Activated CD4-positive, alpha-beta T cell treated with anti-CD3 and anti-CD28 coated beads, Interleukin-2, Interleukin-4, amounts not matched to agents 100 ng/mL and 50 ng/mL, durations not matched to agents 16 hours and 8 hours (primary cell): ENCODE measurements around the gene LPIN1.
A peak's percentile ranks its signal among the peaks of the same experiment; 100 is the strongest.
"Not testable (repeated sequence)": the region's sequence is repeated elsewhere in the genome, so short reads cannot be mapped to it uniquely, and the experiment has no call there.

Source experiments
- DNase-seq: peaks from one replicate; pipeline ENCODE4 v3.0.0-alpha.2; 2020; ENCODE audit warnings: low spot score

LPIN1 gene

DNA sequence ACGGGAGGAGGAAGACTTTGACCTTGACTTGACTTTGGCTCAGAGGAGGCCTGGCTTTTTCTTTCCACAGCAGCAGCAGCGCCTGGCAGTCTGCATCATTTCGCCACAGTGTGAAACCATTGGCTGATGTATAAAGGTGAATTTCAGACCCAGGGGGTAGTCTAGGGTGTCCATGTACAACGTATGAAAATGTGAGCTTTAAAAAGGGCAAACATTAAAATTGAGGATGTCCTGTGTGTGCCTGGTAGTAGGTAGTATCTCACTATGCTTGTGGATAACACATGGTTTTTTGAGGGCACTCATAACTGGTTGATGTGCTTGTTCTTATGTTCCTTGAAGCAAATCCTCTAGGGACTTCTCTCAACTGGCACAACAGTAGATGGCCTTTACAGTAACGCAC, 86.1 kb downstream of the LPIN1 start:
- DNase-seq = no peak

DNA sequence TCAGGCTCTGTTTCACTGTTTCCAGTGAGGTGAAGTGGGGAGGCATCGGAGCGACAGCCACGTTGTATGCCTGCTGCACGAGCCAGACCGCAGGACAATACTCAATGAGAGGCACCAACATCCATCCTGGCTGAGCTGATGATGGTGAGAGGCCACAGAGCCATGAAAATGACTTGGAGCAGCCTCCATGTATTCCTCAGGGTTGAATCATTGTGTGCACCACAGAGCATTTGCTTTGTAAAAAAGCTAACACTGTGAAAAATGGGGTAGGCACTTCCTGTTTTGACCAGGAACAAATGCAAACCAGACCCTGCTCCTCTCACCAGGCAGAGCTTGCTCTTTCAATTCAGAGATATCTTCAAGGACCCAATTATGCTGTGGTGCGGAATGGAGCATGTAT, 87.2 kb downstream of the LPIN1 start:
- DNase-seq = no peak

- DNase-seq = no peak
Observed at GRCh38 chr2:11835403-11835802, 89.0 kb downstream of the LPIN1 start.

DNA sequence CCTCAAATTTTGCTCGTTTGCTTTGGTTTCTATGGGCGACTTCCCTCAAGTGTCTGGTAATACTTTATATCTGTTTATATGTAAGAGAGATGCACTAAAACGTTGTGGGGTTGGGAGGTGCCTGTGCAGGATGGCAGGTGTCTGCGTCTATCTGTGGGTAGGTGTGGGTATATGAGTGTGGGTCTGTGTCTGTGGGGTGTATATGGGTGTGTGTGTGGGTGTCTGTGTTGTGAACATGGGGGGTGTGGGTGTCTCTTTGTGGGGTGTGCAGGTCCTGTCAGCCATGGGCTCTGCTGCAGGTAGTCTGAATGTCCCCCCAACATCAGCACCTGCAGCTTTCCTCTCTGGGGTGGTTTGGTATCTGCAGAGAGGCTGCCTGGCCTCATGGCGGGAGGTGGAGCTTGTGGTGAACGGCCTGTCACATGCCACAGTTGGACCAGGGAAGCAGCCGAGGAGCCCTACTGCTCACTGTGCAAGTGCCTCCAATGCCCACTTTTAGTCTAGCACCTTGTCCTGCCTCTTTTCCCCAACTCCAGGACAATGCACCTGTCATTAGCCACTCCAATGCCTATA, 90.3 kb downstream of the LPIN1 start:
- no peak for DNase-seq

- no peak for DNase-seq
Observed at GRCh38 chr2:11837875-11838734, 91.7 kb downstream of the LPIN1 start.

- no peak for DNase-seq
Observed at GRCh38 chr2:11839916-11840315, 93.5 kb downstream of the LPIN1 start.

- no peak for DNase-seq
Observed at GRCh38 chr2:11842336-11842735, 95.9 kb downstream of the LPIN1 start.

DNA sequence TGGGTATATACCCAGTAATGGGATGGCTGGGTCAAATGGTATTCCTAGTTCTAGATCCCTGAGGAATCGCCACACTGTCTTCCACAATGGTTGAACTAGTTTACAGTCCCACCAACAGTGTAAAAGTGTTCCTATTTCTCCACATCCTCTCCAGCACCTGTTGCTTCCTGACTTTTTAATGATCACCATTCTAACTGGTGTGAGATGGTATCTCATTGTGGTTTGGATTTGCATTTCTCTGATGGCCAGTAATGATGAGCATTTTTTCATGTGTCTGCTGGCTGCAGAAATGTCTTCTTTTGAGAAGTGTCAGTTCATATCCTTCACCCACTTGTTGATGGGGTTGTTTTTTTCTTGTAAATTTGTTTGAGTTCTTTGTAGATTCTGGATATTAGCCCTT, 98.4 kb downstream of the LPIN1 start:
- DNase-seq = not testable (repeated sequence)

- not testable (repeated sequence) for DNase-seq
Observed at GRCh38 chr2:11847935-11848334, 101.5 kb downstream of the LPIN1 start.

- DNase-seq = no peak
Observed at GRCh38 chr2:11850082-11850481, 103.7 kb downstream of the LPIN1 start.

- DNase-seq = no peak
Observed at GRCh38 chr2:11852526-11853196, 106.2 kb downstream of the LPIN1 start.

GRCh38 chr2:11853197-11853588, 106.8 kb downstream of the LPIN1 start:
- no peak for DNase-seq

DNA sequence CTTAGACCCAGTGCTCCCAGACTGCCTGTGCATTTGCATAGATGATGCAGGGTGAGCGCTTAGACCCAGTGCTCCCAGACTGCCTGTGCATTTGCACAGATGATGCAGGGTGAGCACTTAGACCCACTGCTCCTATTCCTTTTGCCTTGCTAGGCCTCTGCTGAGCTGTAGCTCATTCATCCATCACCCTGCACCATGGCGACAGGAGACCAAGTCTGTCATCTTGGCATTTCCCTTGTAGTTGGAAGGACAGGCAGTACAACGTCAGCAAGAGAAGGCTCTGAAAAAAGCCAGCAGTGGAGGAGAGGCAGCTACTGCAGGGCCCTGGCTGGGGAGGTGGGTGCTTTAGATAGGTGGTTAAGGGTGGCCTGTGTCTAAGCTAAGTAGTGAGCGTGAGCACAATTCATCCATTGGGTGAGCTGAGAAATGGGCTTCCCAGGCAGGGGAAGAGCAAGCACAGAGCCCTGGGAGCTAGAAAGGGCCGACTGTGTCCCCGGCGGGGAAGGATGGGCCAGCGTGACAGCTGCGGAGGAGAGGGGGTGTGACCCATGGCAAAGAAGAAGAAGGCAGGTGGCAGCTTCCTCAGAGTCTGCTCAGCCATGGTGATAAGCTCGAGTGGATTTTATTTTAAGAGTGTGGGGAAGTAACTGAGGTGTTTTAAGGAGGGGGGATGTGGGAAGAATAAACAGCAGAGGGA, 108.8 kb downstream of the LPIN1 start:
- no peak for DNase-seq

DNA sequence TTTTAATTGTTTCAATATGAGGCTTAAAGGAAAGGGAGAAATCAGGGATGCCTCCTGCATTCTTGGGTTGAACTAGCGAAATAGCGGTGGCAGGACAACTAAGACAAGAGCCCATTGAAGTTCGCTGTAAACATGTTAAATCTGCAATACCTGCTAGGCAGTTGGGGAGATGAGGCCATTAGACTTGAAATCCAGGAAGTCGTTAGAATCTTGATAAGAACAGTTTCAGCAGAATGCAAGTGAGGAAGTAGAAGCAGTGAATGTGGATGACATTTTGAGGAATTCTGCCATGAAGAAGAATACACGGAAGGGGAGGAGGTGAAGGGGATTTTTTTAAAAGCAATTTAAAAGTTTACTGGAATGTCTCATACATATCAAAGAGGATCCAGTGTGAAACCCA, 109.7 kb downstream of the LPIN1 start:
- DNase-seq = no peak

GRCh38 chr2:11858883-11859282, 112.5 kb downstream of the LPIN1 start:
- no peak for DNase-seq

- not testable (repeated sequence) for DNase-seq
Observed at GRCh38 chr2:11859975-11860374, 113.5 kb downstream of the LPIN1 start.

DNA sequence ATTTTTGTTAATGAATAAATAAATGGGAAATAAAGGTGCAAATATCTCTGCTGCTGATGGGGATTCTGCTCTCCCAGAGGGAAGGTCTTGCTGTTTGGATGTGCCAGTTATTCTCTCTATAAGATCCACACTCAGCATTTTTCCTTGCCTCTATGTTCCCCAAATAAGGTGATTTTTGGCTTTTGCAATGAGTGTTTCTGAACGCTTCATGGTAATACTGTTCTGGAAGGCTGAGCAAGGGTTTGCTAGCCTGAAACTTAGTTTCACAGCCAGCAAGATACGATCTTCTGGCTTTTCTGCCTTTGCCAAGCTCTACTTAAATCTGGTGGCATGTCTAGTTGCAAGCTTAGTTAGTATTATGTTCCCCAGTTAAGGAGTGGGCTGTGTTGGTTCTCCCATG, 114.6 kb downstream of the LPIN1 start:
- no peak for DNase-seq

- no peak for DNase-seq
Observed at GRCh38 chr2:11862049-11862448, 115.6 kb downstream of the LPIN1 start.

DNA sequence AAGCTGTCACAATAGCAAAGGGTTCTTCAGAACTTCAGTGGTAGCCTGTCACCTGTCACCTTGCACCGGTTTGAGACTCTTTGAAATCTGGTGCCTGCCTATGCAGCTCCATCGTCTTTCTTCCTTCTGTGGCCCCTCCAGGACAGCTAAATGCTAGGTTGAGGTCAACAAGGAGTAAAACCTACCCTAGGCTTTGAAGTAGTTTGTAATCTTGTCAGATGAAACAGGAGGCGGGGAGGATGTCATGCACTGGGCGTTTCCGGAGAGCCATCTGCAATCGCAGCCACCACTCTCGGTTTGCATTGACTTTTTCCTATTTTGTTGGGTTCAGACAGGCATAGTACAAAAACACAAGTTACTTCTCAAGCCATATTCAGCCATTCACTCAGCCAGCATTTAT, 116.7 kb downstream of the LPIN1 start:
- peak; percentile 22 for DNase-seq

GRCh38 chr2:11863513-11864328, 117.3 kb downstream of the LPIN1 start:
- peak; percentile 69 for DNase-seq

- no peak for DNase-seq
Observed at GRCh38 chr2:11864724-11865123, 118.3 kb downstream of the LPIN1 start.

- no peak for DNase-seq
Observed at GRCh38 chr2:11865378-11865777, 118.9 kb downstream of the LPIN1 start.
